ENCODE results near the gene SLC35F6.

SLC35F6 gene

DNA sequence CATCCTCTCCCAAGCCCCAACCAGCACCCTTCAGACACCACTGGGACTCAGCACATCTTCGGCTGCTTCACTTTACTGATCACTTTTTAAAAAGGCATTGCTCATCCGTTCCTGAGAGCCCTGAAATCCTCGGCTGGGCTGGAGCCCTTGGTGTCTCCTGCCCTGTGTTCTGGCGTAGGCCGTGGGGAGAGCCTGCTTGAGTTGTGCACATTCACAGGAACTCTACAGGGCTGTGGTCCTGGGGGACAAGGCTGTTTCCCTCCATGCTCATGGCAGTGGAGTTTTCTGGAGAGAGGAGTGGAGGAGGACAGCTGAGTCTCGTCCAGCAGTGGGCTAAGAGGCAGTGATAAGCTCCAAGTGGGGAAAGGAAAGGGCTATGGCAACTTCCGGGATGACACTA, 37.7 kb downstream of the SLC35F6 start:
- no peak for TF ChIP-seq POLR2AphosphoS5 (IDR thresholded peaks at IDR 0.05; ENCODE audit: low read depth, low read length)
- TF ChIP-seq FOXP2 (optimal IDR thresholded peaks at IDR 0.05; ENCODE audit: borderline replicate concordance, extremely low read depth, extremely low read length, insufficient read depth), result no peak
- TF ChIP-seq, protein P1, sequence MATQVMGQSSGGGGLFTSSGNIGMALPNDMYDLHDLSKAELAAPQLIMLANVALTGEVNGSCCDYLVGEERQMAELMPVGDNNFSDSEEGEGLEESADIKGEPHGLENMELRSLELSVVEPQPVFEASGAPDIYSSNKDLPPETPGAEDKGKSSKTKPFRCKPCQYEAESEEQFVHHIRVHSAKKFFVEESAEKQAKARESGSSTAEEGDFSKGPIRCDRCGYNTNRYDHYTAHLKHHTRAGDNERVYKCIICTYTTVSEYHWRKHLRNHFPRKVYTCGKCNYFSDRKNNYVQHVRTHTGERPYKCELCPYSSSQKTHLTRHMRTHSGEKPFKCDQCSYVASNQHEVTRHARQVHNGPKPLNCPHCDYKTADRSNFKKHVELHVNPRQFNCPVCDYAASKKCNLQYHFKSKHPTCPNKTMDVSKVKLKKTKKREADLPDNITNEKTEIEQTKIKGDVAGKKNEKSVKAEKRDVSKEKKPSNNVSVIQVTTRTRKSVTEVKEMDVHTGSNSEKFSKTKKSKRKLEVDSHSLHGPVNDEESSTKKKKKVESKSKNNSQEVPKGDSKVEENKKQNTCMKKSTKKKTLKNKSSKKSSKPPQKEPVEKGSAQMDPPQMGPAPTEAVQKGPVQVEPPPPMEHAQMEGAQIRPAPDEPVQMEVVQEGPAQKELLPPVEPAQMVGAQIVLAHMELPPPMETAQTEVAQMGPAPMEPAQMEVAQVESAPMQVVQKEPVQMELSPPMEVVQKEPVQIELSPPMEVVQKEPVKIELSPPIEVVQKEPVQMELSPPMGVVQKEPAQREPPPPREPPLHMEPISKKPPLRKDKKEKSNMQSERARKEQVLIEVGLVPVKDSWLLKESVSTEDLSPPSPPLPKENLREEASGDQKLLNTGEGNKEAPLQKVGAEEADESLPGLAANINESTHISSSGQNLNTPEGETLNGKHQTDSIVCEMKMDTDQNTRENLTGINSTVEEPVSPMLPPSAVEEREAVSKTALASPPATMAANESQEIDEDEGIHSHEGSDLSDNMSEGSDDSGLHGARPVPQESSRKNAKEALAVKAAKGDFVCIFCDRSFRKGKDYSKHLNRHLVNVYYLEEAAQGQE (IDR thresholded peaks at IDR 0.05; ENCODE audit: insufficient read depth in 1 of 2, low read depth in 2 of 2, low read length in 2 of 2), result no peak
- no peak for TF ChIP-seq TAF1 (IDR thresholded peaks at IDR 0.05; ENCODE audit: borderline replicate concordance, insufficient read depth, low read length)
- no peak for TF ChIP-seq SIN3A (IDR thresholded peaks at IDR 0.05; ENCODE audit: borderline replicate concordance, insufficient read depth, low read length)

DNA sequence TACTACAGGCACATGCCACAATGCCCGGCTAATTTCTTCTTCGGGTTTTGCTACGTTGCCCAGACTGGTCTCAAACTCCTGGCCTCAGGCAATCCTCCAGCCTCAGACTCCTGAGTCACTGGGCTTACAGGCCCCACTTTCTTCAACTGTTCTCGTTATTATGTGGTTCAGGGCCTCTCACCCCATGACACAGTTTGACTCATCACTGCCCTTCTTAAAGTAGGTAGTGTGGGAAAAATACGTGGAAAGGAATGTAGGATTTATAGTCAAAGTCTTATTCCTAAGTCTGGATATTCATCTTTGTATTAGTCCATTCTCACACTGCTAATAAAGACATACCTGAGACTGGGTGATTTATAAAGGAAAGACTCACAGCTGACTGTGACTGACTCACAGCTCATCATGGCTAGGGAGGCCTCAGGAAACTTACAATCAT, 41.2 kb downstream of the SLC35F6 start:
- TF ChIP-seq POLR2AphosphoS5 (IDR thresholded peaks at IDR 0.05; ENCODE audit: low read depth, low read length) (no peak), TAF1 (IDR thresholded peaks at IDR 0.05; ENCODE audit: borderline replicate concordance, insufficient read depth, low read length) (no peak)
- TF ChIP-seq, protein P1 (IDR thresholded peaks at IDR 0.05; ENCODE audit: insufficient read depth in 1 of 2, low read depth in 2 of 2, low read length in 2 of 2), result no peak

DNA sequence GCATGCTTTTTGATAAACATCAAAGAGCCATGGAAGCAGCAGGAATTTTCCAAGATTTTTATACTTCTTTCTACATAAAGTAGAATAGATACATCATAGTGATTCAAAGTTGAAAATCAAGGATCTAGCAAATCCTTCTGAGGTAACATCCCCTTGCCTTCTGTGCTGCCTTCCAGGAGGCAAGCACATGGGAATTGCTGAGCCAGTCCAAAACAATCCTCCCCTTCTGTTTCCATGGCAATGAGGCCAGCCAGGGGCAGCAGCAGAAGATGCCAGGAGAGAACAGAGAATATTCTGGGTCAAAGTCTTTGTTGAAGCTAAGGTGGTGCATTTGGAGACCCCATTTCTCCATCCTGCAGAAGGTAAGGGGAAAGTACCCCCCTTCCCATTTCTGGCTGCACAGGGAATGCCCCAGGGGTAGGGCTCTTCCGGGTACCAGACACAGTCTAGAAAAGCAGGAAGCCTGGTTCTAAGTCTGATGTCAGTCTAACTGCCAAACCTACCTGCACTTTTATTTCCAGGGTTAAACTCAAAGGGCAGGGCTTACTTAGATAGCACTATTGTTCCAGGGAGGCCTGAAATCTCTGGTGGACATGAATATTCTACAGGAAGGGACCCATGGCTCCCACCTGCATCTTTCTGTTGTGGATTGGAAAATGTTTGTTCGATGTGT, 43.8 kb downstream of the SLC35F6 start:
- no peak for TF ChIP-seq FOXP2 (optimal IDR thresholded peaks at IDR 0.05; ENCODE audit: borderline replicate concordance, extremely low read depth, extremely low read length, insufficient read depth)
- no peak for TF ChIP-seq TAF1 (IDR thresholded peaks at IDR 0.05; ENCODE audit: borderline replicate concordance, insufficient read depth, low read length)
- TF ChIP-seq, protein P1 (IDR thresholded peaks at IDR 0.05; ENCODE audit: insufficient read depth in 1 of 2, low read depth in 2 of 2, low read length in 2 of 2), result no peak

DNA sequence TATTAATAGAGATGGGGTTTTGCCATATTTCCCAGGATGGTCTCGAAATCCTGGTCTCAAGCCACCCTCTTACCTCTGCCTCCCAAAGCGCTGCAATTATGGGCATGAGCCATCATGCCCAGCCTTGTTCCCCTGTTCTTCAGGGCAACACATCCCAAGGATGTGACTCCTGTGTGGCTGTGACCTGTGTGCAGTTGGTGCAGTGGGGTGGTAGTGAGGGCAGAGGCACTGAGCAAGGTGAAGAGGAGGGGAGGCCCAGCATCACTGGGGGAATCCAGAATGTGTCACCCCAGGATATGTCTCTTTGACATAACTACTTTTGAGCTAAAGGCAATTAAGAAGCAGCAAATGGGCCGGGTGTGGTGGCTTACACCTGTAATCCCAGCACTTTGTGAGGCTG, 45.1 kb downstream of the SLC35F6 start:
- TF ChIP-seq FOXP2 (optimal IDR thresholded peaks at IDR 0.05; ENCODE audit: borderline replicate concordance, extremely low read depth, extremely low read length, insufficient read depth), result no peak

DNA sequence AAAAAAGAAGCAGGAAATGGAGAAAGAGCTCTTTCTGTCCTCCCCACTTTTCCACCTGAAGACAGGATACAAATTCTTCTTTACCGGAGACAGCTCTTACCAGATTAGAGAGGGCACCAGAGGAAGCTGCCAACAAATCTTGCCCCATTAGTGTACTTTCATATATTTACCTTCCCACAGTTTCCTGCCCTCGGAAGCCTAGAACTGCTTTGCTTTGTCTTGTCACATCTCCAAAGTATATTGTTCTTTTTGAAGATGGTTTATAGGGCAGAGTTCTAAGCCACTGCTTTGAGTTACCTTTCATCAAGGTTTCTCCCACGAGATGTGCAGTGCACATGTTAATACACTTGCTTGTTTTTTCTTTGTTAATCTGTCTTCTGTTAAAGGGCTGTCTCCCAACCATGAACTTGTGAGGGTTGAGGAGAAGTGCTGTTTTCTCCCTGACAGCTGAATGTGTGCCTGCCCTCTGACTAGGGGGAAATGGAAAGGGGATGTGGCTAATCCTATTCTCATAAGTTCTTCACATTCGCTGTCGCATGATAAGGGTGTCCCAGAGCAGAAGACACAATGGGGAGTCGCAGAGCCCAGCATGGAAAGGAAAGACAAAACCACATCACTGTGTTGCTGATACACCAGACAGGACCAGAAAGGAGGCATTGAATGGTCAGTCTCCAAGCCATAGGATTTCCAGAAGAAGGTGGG, 45.9 kb downstream of the SLC35F6 start:
- no peak for TF ChIP-seq POLR2AphosphoS5 (IDR thresholded peaks at IDR 0.05; ENCODE audit: low read depth, low read length)
- no peak for TF ChIP-seq FOXP2 (optimal IDR thresholded peaks at IDR 0.05; ENCODE audit: borderline replicate concordance, extremely low read depth, extremely low read length, insufficient read depth)
- no peak for TF ChIP-seq SIN3A (IDR thresholded peaks at IDR 0.05; ENCODE audit: borderline replicate concordance, insufficient read depth, low read length)
- TF ChIP-seq, protein P1 (IDR thresholded peaks at IDR 0.05; ENCODE audit: insufficient read depth in 1 of 2, low read depth in 2 of 2, low read length in 2 of 2), result no peak
- TF ChIP-seq TAF1 (IDR thresholded peaks at IDR 0.05; ENCODE audit: borderline replicate concordance, insufficient read depth, low read length), result no peak

All from PFSK-1 (cell line).